ENCODE data around the gene RHEB.

Gene RHEB

GRCh38 chr7:151508991-151509390 lies 10.7 kb downstream of the RHEB start:
- no peak for DNase-seq (ENCODE audit: low read depth)
- TF ChIP-seq MYC (IDR thresholded peaks at IDR 0.05; ENCODE audit: low read depth, low read length) (no peak), POLR2A (IDR thresholded peaks at IDR 0.05; ENCODE audit: extremely low read depth, insufficient read length) (no peak)
- TF ChIP-seq, protein P1, sequence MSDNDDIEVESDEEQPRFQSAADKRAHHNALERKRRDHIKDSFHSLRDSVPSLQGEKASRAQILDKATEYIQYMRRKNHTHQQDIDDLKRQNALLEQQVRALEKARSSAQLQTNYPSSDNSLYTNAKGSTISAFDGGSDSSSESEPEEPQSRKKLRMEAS (IDR thresholded peaks at IDR 0.05; ENCODE audit: low read depth, low read length) = no peak
- TF ChIP-seq, protein P2, sequence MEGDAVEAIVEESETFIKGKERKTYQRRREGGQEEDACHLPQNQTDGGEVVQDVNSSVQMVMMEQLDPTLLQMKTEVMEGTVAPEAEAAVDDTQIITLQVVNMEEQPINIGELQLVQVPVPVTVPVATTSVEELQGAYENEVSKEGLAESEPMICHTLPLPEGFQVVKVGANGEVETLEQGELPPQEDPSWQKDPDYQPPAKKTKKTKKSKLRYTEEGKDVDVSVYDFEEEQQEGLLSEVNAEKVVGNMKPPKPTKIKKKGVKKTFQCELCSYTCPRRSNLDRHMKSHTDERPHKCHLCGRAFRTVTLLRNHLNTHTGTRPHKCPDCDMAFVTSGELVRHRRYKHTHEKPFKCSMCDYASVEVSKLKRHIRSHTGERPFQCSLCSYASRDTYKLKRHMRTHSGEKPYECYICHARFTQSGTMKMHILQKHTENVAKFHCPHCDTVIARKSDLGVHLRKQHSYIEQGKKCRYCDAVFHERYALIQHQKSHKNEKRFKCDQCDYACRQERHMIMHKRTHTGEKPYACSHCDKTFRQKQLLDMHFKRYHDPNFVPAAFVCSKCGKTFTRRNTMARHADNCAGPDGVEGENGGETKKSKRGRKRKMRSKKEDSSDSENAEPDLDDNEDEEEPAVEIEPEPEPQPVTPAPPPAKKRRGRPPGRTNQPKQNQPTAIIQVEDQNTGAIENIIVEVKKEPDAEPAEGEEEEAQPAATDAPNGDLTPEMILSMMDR (IDR thresholded peaks at IDR 0.05; ENCODE audit: low read depth, low read length) = no peak
- no peak overlapping the region for H3K4me3 ChIP-seq (ENCODE audit: low read depth, low read length)

DNA sequence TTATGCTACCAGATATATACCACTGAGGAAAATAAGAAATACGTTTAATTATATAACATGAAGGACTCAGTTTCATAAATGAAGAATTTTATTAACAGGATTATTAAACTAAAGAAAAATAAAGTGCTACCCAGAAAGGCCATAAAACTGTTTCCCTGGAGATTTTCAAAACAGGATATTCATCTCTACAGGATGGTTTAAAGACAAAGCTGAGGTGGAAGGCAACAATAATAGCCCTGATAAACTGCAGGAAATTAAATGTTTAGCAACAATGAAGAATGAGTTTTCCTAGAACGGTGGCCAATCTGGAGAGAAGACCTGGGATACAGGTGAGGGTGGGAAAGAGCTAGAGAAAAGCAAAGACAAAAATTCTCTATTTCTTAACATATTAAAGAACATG lies 11.9 kb downstream of the RHEB start:
- no peak for DNase-seq (ENCODE audit: low read depth)
- no peak for TF ChIP-seq POLR2A (IDR thresholded peaks at IDR 0.05; ENCODE audit: extremely low read depth, insufficient read length)
- TF ChIP-seq, protein P1 (IDR thresholded peaks at IDR 0.05; ENCODE audit: low read depth, low read length) = no peak
- TF ChIP-seq, protein P2 (IDR thresholded peaks at IDR 0.05; ENCODE audit: low read depth, low read length) = no peak
- TF ChIP-seq MYC (IDR thresholded peaks at IDR 0.05; ENCODE audit: low read depth, low read length) = no peak

GRCh38 chr7:151506901-151507382 lies 12.8 kb downstream of the RHEB start:
- TF ChIP-seq, protein P2 (IDR thresholded peaks at IDR 0.05; ENCODE audit: low read depth, low read length) = peak; percentile 11
- TF ChIP-seq, protein P1 (IDR thresholded peaks at IDR 0.05; ENCODE audit: low read depth, low read length) = no peak
- no peak for TF ChIP-seq POLR2A (IDR thresholded peaks at IDR 0.05; ENCODE audit: extremely low read depth, insufficient read length)
- no peak for DNase-seq (ENCODE audit: low read depth)

More for the DNA sequence above, 11.9 kb downstream of the RHEB start:
- no peak overlapping the region for H3K4me3 ChIP-seq (ENCODE audit: low read depth, low read length)

DNA sequence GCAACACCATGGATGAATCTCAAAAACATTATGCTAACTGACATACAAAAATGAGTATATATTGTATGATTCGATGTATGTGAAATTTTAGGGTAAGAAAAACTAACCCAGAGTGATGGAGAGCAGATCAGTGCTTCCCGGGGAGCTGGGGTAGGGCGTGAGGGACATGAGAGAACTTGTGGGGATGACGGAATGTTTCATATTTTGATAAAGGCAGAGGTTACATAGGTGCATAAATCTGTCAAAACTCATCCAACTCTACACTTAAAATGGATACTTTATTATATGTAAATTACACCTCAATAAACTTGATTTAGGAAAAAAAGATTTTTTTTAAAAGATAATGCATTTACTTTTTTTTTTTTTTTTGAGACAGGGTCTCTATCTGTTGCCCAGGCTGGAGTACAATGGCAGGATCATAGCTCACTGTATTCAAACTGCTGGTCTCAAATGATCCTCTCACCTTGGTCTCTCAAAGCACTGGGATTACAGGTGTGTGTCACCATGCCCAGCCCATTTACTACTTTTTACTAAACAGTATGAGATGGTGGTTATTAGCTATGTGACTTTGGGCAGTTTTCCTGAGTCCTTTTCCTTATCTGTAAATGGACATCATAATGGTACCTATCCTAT lies 13.7 kb downstream of the RHEB start:
- no peak overlapping the region for H3K4me3 ChIP-seq (ENCODE audit: low read depth, low read length)
- TF ChIP-seq, protein P2 (IDR thresholded peaks at IDR 0.05; ENCODE audit: low read depth, low read length) = no peak
- TF ChIP-seq POLR2A (IDR thresholded peaks at IDR 0.05; ENCODE audit: extremely low read depth, insufficient read length) (no peak), MYC (IDR thresholded peaks at IDR 0.05; ENCODE audit: low read depth, low read length) (no peak)
- TF ChIP-seq, protein P1 (IDR thresholded peaks at IDR 0.05; ENCODE audit: low read depth, low read length) = no peak
- no peak for DNase-seq (ENCODE audit: low read depth)

More at GRCh38 chr7:151506901-151507382, 12.8 kb downstream of the RHEB start:
- no peak overlapping the region for H3K4me3 ChIP-seq (ENCODE audit: low read depth, low read length)

DNA sequence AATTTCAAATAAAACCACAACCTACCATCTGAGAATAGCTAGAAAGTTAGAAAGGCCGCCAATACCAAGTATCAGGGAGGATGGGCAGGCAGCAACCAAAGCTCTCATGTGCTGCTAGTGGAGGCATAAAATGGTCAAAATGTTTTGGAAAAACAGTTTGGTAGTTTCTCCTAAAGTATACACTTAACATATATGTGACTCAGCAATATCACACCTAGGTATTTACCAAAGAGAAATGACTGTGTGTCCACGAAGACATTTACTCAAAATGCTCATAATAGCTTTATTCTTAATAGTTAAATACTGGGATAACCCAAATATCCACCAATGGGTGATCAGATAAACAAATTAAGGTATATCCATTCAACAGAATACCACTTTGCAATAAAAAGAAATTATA lies 14.3 kb downstream of the RHEB start:
- TF ChIP-seq POLR2A (IDR thresholded peaks at IDR 0.05; ENCODE audit: extremely low read depth, insufficient read length) = no peak
- TF ChIP-seq, protein P1 (IDR thresholded peaks at IDR 0.05; ENCODE audit: low read depth, low read length) = no peak
- TF ChIP-seq, protein P2 (IDR thresholded peaks at IDR 0.05; ENCODE audit: low read depth, low read length) = no peak
- no peak for TF ChIP-seq MYC (IDR thresholded peaks at IDR 0.05; ENCODE audit: low read depth, low read length)
- no peak for DNase-seq (ENCODE audit: low read depth)
- H3K4me3 ChIP-seq (ENCODE audit: low read depth, low read length) = no peak overlapping the region

Measured in NB4 (cell line).